SK-N-MC (cell line): ENCODE measurements around the gene EPB41L4B.

Experiments used
- DNase-seq: peaks from one replicate; pipeline ENCODE4 v3.0.0-alpha.2; 2011; ENCODE audit warnings: low read depth, low spot score
- H3K27ac ChIP-seq: fragments of 200-600 bp; sonication (generic); 2 replicates; pipeline ENCODE4 v1.5.1; 2016; ENCODE audit warnings: mixed run types
- H3K36me3 ChIP-seq: fragments of 200-600 bp; sonication (generic); 2 replicates; pipeline ENCODE4 v1.6.1; 2017; ENCODE audit warnings: antibody characterized with exemption, low read length, mixed read lengths; ENCODE audit not compliant: insufficient read depth
- H3K4me3 ChIP-seq: fragments of 200-600 bp; sonication (generic); 2 replicates; pipeline ENCODE4 v1.5.1; 2016
- H3K9ac ChIP-seq: fragments of 200-600 bp; sonication (generic); 2 replicates; pipeline ENCODE4 v1.8.0; 2017; ENCODE audit warnings: mixed run types, mixed read lengths; ENCODE audit not compliant: insufficient read length
- H3K9me3 ChIP-seq: fragments of 200-600 bp; sonication (generic); 2 replicates; pipeline ENCODE4 v1.6.1; 2017; ENCODE audit warnings: low read depth, mild to moderate bottlenecking, antibody characterized with exemption, low read length, moderate library complexity, mixed read lengths
- EZH2 ChIP-seq: fragments of 200-600 bp; sonication (generic); IDR thresholded peaks from one replicate; pipeline ENCODE4 v1.6.1; 2017; ENCODE audit warnings: antibody characterized with exemption
- FOXP2 ChIP-seq: optimal IDR thresholded peaks from 2 replicates; pipeline ENCODE3; 2011; ENCODE audit warnings: mild to moderate bottlenecking, moderate library complexity; ENCODE audit not compliant: insufficient read depth; ENCODE audit errors: extremely low read length, control extremely low read depth
- POLR2AphosphoS5 ChIP-seq: IDR thresholded peaks from 2 replicates; pipeline ENCODE4 v1.6.1; 2012; ENCODE audit warnings: mild to moderate bottlenecking, low read depth, low read length, borderline replicate concordance

Gene EPB41L4B

GRCh38 chr9:109203761-109204360, 117.0 kb downstream of the EPB41L4B start:
- H3K36me3 ChIP-seq, result no peaks in the 10 kb centered on the region
- no peak for DNase-seq
- H3K4me3 ChIP-seq, result no peak overlapping the region
- no peak overlapping the region for H3K27ac ChIP-seq
- no peaks in the 10 kb centered on the region for H3K9me3 ChIP-seq
- H3K9ac ChIP-seq, result no peak overlapping the region
- no peak for TF ChIP-seq POLR2AphosphoS5
- no peak for TF ChIP-seq EZH2
- no peak for TF ChIP-seq FOXP2

- Histone ChIP-seq H3K27ac (no peak overlapping the region), H3K9me3 (no peaks in the 10 kb centered on the region), H3K4me3 (no peak overlapping the region), H3K9ac (no peak overlapping the region), H3K36me3 (no peaks in the 10 kb centered on the region)
- DNase-seq, result no peak
- TF ChIP-seq FOXP2 (no peak), POLR2AphosphoS5 (no peak), EZH2 (no peak)
Measured at GRCh38 chr9:109199676-109200075, 121.2 kb downstream of the EPB41L4B start.

- TF ChIP-seq FOXP2 (no peak), EZH2 (no peak), POLR2AphosphoS5 (no peak)
- H3K27ac ChIP-seq, result no peak overlapping the region
- no peak for DNase-seq
- no peaks in the 10 kb centered on the region for H3K9me3 ChIP-seq
- H3K9ac ChIP-seq, result no peak overlapping the region
- H3K4me3 ChIP-seq, result no peak overlapping the region
- no peaks in the 10 kb centered on the region for H3K36me3 ChIP-seq
Measured at GRCh38 chr9:109198736-109199382, 122.0 kb downstream of the EPB41L4B start.

GRCh38 chr9:109193974-109194556, 126.8 kb downstream of the EPB41L4B start:
- no peaks in the 10 kb centered on the region for H3K9me3 ChIP-seq
- H3K9ac ChIP-seq, result no peak overlapping the region
- H3K36me3 ChIP-seq, result no peaks in the 10 kb centered on the region
- H3K27ac ChIP-seq, result no peak overlapping the region
- DNase-seq, result no peak
- H3K4me3 ChIP-seq, result no peak overlapping the region
- TF ChIP-seq POLR2AphosphoS5 (no peak), EZH2 (no peak), FOXP2 (no peak)

- no peaks in the 10 kb centered on the region for H3K9me3 ChIP-seq
- no peak for TF ChIP-seq EZH2
- no peak for TF ChIP-seq POLR2AphosphoS5
- TF ChIP-seq FOXP2, result no peak
- no peak for DNase-seq
Measured at GRCh38 chr9:109192732-109193361, 128.0 kb downstream of the EPB41L4B start.

GRCh38 chr9:109191746-109192145, 129.1 kb downstream of the EPB41L4B start:
- H3K9me3 ChIP-seq, result no peaks in the 10 kb centered on the region
- DNase-seq, result no peak
- no peak for TF ChIP-seq FOXP2
- TF ChIP-seq EZH2, result no peak
- no peak for TF ChIP-seq POLR2AphosphoS5
- H3K27ac ChIP-seq, result no peak overlapping the region
- no peaks in the 10 kb centered on the region for H3K36me3 ChIP-seq
- H3K9ac ChIP-seq, result no peak overlapping the region
- no peak overlapping the region for H3K4me3 ChIP-seq

More at GRCh38 chr9:109192732-109193361, 128.0 kb downstream of the EPB41L4B start:
- Histone ChIP-seq H3K4me3 (no peak overlapping the region), H3K36me3 (no peaks in the 10 kb centered on the region), H3K9ac (no peak overlapping the region), H3K27ac (no peak overlapping the region)

GRCh38 chr9:109190151-109190550, 130.7 kb downstream of the EPB41L4B start:
- Histone ChIP-seq H3K9me3 (no peaks in the 10 kb centered on the region), H3K4me3 (no peak overlapping the region), H3K36me3 (no peaks in the 10 kb centered on the region), H3K27ac (no peak overlapping the region), H3K9ac (no peak overlapping the region)
- TF ChIP-seq EZH2, result no peak
- no peak for TF ChIP-seq FOXP2
- TF ChIP-seq POLR2AphosphoS5, result no peak
- DNase-seq, result no peak

GRCh38 chr9:109186857-109187520, 133.9 kb downstream of the EPB41L4B start:
- Histone ChIP-seq H3K9me3 (no peaks in the 10 kb centered on the region), H3K4me3 (no peak overlapping the region), H3K36me3 (no peaks in the 10 kb centered on the region), H3K9ac (no peak overlapping the region), H3K27ac (no peak overlapping the region)
- no peak for TF ChIP-seq EZH2
- DNase-seq, result no peak
